Activated CD8-positive, alpha-beta memory T cell treated with anti-CD3 and anti-CD28 coated beads, Interleukin-2, amount 10 ng/mL, durations not matched to agents 7 days and 5 days (primary cell): Measurements from ENCODE around the gene SDC1. TPM values are rescaled to one million over a fixed set of nuclear protein-coding genes. Genes with fewer than 3 reads are reported as not detected.

Source experiments
- ATAC-seq: fragments of 150-1000 bp; cut with Tn5 transposase; one replicate; pipeline ENCODE4 v1.10.0; 2021; ENCODE audit warnings: moderate library complexity
- CTCF ChIA-PET: fragments of 350-600 bp; sonication (Branson Sonifier 250); formaldehyde crosslinking; loops from one replicate; lab custom pipeline; 2021; ENCODE audit warnings: antibody characterized with exemption; lab: Charles Lee
- DNase-seq: peaks from one replicate; pipeline ENCODE4 v3.0.0-alpha.2; 2020
- H3K27ac Mint-ChIP-seq: one replicate; pipeline ENCODE4 v1.8.0; 2021; ENCODE audit warnings: mild to moderate bottlenecking, mixed read lengths
- H3K27me3 Mint-ChIP-seq: one replicate; pipeline ENCODE4 v1.8.0; 2021; ENCODE audit warnings: mixed read lengths
- H3K36me3 Mint-ChIP-seq: one replicate; pipeline ENCODE4 v1.8.0; 2021; ENCODE audit warnings: mild to moderate bottlenecking, mixed read lengths
- H3K4me1 Mint-ChIP-seq: one replicate; pipeline ENCODE4 v1.8.0; 2021; ENCODE audit warnings: mixed read lengths
- H3K4me3 Mint-ChIP-seq: one replicate; pipeline ENCODE4 v1.8.0; 2021; ENCODE audit warnings: mild to moderate bottlenecking, moderate library complexity, mixed read lengths
- H3K9me3 Mint-ChIP-seq: one replicate; pipeline ENCODE4 v1.8.0; 2022; ENCODE audit warnings: low read depth, mixed read lengths
- total RNA-seq, 2 experiments: library from RNA; stranded (reverse); gene quantifications; one replicate each; pipeline ENCODE4 v1.2.3, GENCODE V29; 2021

The SDC1 gene
- total RNA-seq, 2 experiments from 2014 or later = 0.42 TPM; not detected in 1

DNA sequence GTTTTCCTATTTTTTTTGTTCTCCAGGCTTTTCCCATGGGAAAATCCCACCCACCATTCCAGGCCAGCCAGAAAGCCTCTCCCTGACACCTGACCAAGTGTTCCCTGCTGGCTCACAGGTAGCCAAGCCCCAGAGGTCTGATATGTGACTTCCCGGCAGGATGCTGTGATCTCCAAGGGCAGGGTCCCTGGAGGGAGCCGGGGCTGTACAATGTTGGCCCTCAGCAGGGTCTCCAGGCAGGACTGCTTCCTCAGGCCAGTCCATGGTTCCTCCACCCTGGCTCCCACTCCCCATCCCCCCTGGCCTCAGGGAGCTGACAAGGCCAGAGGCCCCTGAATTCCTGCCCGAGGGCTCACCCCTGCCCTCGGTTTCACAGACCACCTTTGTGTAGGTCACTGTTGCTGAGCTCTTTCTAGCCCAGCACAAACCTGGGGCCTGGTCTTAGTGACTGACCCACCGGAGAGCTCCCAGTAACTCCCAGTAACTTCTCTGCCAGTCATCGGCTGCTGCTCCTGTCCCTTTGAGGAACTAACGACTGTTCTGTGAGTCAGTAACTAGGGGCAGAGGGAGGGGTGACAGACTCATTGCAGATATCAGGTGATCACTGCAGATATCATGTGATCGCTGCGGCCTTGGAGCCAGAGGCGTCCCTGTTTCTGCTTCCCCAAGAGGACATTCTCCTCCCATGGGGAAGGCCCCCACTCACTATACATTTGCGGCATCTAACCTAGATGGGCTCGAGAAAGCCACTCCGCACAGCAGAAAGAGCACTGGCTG lies 38.7 kb downstream of the SDC1 start:
- Mint-ChIP-seq H3K4me1 (no peaks in the 10 kb centered on the region), H3K4me3 (no peak overlapping the region), H3K27me3 (peaks cover 3% of the 10 kb centered on the region), H3K27ac (no peak overlapping the region), H3K9me3 (no peaks in the 10 kb centered on the region), H3K36me3 (no peaks in the 10 kb centered on the region)
- DNase-seq = no peak
- CTCF ChIA-PET = no interaction called here
- ATAC-seq = no peak

DNA sequence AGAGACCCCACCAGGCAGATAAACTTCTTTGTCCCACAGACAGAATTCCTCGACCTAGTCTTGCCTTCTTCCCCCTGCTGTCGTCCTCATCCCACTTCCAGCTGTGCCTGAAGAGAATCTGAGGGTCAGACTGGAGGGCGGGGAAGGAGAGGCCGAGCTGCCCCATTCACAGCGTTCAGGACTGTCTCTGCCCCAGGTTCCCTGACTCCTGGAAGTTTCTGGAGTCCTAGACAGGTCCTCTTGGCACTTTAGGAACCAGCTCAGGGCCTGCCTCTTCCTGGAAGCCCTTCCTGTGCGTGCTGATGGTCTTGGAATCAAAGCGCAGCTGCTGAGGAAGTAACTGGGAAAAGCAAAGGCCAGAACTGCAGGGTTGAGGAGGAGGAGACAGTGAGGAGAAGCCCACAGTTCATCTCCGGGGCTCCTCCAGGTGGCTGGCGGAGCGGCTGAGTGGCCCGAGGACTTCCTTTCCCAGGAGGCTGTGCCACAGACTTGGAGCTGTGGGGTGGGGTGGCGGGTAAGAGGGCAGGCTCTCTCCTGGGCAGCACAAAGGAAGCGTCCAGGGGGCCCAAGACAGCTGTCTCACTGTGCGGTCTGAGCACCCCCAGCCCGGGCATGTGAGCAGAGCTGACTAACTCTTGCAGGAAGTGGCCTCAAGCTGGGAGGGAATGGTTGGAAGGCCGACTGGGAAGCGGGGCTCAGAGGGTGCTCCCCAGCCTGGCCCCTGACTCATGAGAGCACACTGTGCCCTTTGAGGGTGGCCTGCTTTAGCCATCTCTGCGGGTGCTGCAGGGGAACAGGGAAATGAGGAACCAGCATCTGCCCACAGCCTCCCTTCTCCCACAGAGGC lies 39.5 kb downstream of the SDC1 start:
- DNase-seq (no peak), ATAC-seq (no peak)
- H3K27me3 Mint-ChIP-seq = peaks cover 3% of the 10 kb centered on the region
- H3K9me3 Mint-ChIP-seq = no peaks in the 10 kb centered on the region
- H3K4me3 Mint-ChIP-seq = no peak overlapping the region
- CTCF ChIA-PET = no interaction called here
- H3K27ac Mint-ChIP-seq = no peak overlapping the region
- H3K4me1 Mint-ChIP-seq = no peaks in the 10 kb centered on the region
- H3K36me3 Mint-ChIP-seq = no peaks in the 10 kb centered on the region

DNA sequence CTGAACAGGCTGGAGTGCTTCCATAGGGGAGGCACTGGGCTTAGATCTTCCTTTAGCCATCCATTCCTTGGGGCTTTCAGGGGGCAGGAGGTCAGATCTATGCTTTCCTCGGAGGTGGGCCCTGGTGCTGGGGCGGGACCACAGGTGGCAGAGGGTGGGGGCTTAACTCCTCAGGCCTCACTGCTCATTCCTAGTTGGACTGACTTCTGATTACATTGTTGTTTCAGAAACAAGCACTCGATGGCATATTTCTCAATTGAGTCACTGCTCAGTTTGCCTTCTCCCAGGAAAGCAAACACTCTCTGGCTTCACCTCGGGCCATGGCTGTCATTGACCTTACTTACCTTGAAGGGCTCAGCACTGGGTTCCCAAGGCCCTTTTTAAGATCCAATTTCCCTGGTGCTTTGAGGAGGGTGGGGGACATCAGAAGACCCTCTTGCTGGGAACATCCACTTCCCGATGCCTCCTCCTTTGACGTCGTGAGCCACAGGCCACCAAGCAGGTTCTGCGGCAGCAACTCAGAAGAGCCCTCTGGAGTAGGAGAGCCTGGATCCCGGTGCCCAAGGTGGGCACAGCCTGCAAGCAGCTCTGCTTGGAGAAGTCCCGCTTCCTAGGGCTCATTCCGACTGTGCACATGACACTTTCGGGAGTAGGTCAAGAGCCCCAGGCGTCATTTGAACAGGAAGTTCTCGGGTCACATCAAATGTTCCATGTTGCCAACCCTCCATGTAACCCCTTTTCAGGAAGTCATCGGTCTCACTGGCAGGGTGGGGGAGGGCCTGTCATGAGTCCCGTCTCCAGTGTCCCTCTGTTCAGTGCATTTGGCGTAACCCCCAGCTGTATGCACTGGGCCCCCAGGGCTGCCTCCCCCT lies 40.6 kb downstream of the SDC1 start:
- peaks cover 3% of the 10 kb centered on the region for H3K27me3 Mint-ChIP-seq
- no peaks in the 10 kb centered on the region for H3K36me3 Mint-ChIP-seq
- H3K9me3 Mint-ChIP-seq = no peaks in the 10 kb centered on the region
- ATAC-seq (no peak), DNase-seq (no peak)
- CTCF ChIA-PET = no interaction called here
- H3K4me3 Mint-ChIP-seq = no peak overlapping the region
- H3K4me1 Mint-ChIP-seq = no peaks in the 10 kb centered on the region
- H3K27ac Mint-ChIP-seq = no peak overlapping the region

DNA sequence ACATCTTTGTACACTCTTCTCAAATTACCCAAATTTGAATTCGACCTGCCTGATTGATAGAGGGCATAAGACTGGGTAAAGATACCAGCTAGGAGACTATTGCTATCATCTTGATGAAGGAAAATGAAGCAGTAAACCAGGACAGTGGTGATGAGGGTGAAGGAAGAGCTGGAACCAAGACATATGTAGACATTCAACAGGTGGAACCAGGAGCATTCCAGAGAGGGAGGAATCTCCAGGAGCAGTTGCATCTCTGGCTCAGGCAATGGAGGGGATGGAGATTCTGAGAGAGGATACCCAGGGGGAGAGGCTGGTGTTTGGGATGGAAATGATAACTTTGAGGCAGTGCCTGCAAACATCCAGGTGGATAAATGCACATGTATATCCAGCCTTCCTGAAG lies 41.6 kb downstream of the SDC1 start:
- Mint-ChIP-seq H3K27me3 (peaks cover 3% of the 10 kb centered on the region), H3K36me3 (no peaks in the 10 kb centered on the region), H3K27ac (no peak overlapping the region), H3K4me1 (no peaks in the 10 kb centered on the region), H3K9me3 (no peaks in the 10 kb centered on the region), H3K4me3 (no peak overlapping the region)
- CTCF ChIA-PET = no interaction called here
- ATAC-seq (no peak), DNase-seq (no peak)

DNA sequence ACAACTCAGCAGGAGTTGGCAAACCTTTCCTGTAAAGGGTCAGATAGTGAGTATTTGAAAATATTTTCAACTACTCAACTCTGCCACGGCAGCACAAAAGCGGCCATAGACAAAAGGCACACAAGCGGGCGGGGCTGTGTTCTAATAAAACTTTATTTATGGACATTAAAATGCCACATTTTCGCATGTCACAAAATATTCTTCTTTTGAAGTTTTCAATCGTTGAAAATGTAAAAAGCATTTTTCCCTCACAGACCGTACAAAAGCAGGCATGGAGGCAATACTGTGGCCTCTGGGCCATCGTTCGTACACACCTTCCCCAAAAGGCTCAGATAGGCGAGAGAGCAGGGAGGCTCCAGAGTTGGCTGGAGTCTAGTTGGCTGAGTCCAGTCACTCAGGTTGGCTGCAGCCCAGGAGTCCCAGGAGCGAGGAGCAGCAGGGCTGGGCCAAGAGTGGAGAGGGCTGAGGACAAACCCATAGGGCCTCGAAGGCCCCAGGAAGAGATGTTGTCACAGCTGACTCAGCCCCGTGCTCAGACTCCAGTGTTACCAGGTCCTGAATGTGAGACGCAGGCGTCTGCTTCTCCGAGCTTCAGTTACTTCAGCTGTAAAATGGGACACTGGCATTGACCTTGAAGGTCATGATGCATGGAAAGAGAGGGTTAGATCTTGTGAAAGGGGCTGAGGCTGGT lies 42.5 kb downstream of the SDC1 start:
- ATAC-seq = no peak
- DNase-seq = no peak

DNA sequence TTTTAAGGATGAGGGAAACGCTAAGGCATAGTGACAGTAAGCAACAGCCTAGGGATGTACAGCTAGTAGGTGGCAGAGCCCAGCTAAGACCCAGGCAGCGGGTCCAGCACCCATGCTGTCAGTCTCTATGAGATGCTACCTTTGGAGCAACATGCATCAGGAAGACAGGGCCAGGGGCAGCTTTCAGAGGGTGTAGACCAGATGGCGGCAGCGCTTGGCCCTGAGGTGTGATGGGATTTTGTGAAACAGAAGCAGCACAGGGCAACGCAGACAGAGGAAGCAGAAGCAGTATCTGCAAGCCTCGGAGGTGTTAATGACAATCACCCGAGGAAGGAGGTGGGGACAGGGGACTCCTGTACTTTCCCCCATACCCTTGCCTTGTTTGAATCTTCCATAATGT lies 43.2 kb downstream of the SDC1 start:
- CTCF ChIA-PET = no interaction called here
- H3K9me3 Mint-ChIP-seq = no peaks in the 10 kb centered on the region
- ATAC-seq (no peak), DNase-seq (no peak)
- H3K36me3 Mint-ChIP-seq = no peaks in the 10 kb centered on the region
- no peak overlapping the region for H3K4me3 Mint-ChIP-seq
- H3K27me3 Mint-ChIP-seq = peaks cover 3% of the 10 kb centered on the region
- no peaks in the 10 kb centered on the region for H3K4me1 Mint-ChIP-seq
- no peak overlapping the region for H3K27ac Mint-ChIP-seq

More for the DNA sequence above, 42.5 kb downstream of the SDC1 start:
- Mint-ChIP-seq H3K4me1 (no peaks in the 10 kb centered on the region), H3K27ac (no peak overlapping the region), H3K9me3 (no peaks in the 10 kb centered on the region), H3K27me3 (peaks cover 3% of the 10 kb centered on the region), H3K36me3 (no peaks in the 10 kb centered on the region), H3K4me3 (no peak overlapping the region)
- CTCF ChIA-PET = no interaction called here

DNA sequence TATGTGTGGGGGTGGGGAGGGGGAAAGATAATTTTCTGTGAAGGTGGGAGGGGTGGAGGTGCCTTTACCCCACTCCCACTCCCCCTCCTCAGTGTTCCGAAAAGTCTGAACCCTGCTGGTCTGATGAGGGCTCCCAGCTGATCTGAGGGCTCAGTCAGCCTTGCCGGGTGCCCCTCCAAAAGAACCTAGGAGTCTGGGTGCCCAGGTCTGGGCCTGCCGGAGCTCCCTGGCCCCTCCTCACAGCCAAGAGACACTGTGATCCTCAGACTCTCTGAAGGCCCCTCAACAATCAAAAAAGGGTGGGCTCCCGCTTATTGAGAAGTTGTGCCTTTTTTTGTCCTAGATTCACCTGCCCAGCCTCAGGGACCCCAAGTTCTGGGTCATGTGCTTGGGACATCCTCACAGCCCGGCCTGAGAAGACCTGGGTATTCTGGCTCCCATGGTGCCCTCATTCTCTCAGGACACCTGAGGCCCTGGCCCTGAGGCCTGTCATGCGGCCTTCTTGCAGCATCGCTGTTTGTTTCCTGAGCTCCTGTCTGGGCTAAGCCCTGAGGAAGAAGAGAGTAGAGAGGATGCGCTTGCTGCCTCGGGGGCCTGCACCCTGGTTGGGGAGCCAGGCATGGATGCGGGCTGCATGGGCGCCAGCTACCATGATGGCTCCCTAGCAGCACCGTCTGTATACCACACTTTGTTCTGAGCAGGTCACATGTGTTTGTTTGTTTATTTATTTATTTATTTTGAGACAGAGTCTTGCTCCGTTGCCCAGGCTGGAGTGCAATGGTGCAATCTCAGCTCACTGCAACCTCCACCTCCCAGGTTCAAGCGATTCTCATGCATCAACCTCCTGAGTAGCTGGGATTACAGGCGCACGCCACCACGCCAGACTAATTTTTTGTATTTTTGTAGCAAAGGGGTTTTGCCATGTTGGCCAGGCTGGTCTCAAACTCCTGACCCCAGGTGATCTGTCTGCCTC lies 44.0 kb downstream of the SDC1 start:
- CTCF ChIA-PET = no interaction called here
- H3K27me3 Mint-ChIP-seq = peaks cover 4% of the 10 kb centered on the region

DNA sequence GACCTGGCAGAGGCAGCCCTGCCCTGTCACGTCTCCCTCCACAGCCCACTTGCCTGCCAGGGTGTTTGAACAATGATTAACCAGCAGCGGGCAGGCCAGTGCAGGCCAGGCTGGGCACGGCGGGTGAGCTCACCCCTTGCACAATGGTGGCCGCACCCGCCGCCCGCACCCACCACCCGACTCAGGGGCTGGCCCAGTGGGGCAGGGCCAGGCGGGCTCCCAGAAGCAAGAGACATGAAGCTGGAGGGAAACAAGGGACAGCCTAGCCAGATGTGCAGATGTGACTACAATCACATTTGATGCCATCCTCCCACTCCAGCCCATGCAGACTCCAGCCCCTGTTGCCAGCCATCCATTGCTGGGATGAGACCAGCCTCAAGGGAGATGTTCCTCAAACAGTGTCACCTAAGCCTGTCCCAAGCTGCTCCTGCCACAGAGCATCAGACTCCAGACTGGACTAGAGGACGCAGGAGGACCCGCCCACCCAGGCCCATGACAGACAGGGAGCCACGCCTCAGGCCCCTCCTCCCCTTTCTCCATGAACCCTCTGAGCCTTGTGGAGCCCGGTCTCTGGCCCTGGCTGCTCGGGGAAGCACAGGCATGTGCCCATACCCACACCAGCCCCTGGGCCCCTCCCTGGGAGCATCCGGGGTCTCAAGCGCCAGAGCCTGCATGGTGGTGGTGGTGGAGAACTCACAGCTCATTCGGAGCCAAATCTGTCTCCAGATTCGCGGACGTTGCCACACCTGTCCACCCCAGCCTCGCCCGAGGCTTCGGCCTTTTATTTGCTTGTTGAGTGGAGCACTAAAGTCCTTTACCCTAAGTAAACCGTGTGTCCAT lies 45.0 kb downstream of the SDC1 start:
- H3K36me3 Mint-ChIP-seq = no peaks in the 10 kb centered on the region
- H3K4me3 Mint-ChIP-seq = no peak overlapping the region
- H3K9me3 Mint-ChIP-seq = no peaks in the 10 kb centered on the region
- peaks cover 6% of the 10 kb centered on the region for H3K27me3 Mint-ChIP-seq
- CTCF ChIA-PET = no interaction called here
- H3K27ac Mint-ChIP-seq = no peak overlapping the region
- no peaks in the 10 kb centered on the region for H3K4me1 Mint-ChIP-seq
- ATAC-seq (no peak), DNase-seq (no peak)

More for the DNA sequence above, 44.0 kb downstream of the SDC1 start:
- Mint-ChIP-seq H3K9me3 (no peaks in the 10 kb centered on the region), H3K36me3 (no peaks in the 10 kb centered on the region), H3K4me1 (no peaks in the 10 kb centered on the region), H3K27ac (no peak overlapping the region), H3K4me3 (no peak overlapping the region)
- ATAC-seq (no peak), DNase-seq (no peak)

DNA sequence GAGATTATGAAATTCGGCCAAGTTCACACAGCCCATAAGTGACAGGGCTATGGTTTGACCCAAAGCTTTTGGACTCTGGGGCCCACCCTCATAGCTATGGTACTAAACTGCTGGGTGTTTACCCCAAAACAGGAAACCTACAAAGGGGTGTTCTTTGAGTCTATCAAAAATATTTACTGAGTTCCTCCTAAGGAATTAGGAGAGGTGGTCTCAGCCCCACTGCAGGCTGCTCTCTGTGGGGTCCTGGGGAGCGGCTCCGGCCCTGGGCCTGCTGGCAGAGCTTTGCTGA lies 45.5 kb downstream of the SDC1 start:
- Mint-ChIP-seq H3K4me1 (no peaks in the 10 kb centered on the region), H3K27me3 (peaks cover 8% of the 10 kb centered on the region), H3K27ac (no peak overlapping the region), H3K4me3 (no peak overlapping the region), H3K36me3 (no peaks in the 10 kb centered on the region), H3K9me3 (no peaks in the 10 kb centered on the region)
- CTCF ChIA-PET = no interaction called here
- DNase-seq (no peak), ATAC-seq (no peak)

DNA sequence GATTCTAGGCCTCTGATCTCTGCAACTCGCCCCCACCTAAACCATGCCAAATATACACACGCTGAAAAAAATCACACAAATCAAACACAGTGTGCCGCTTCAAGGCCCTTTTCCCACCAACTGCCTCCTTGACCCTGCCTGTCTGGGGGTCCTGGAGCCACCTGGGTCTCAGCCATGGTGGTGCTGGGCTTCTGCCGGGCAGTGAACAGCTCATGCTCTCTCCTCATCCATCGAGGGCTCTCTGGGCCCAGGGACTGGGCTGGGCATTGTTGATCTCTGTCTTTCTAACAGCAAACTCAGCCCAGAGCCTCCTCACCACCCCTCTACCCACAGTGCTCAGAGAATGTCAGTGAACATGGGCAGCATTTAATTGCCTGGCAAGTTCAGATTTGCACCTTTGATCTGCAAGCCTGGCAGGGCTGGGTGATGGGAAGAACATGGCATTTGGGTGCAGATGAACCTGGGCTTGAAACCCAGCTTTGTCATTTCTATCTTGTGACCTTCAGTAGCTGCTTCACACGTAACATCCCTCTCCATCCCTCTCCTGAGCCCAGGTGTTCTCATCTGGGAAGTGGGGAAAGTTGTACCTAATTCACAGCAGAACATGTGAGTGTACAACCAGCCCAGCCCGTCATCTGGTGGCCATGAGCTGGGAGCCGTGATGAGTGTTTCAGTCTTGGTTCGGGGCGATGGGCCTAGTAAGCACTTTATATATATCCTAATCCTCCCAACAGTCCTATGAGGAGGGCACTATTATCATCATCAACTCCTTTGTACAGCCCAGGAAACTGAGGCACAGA lies 46.1 kb downstream of the SDC1 start:
- H3K4me1 Mint-ChIP-seq = no peaks in the 10 kb centered on the region

DNA sequence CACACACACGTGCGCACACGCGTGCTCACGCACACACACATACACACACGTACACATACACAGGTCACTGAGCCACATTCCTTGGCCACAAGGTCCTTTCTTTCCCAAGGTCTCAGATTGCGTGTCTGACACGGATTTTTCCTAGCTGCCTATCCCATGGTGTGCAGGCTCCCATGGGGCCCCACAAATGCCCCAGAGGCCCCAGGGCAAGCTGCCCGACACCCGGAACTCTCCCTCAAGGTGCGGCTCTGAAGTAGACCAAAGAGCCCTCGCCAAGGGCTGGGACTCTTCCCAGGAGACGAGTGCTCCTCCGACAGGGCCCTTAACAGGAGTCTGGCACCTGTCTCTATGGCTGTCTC lies 46.7 kb downstream of the SDC1 start:
- Mint-ChIP-seq H3K27ac (no peak overlapping the region), H3K4me3 (no peak overlapping the region), H3K9me3 (no peaks in the 10 kb centered on the region), H3K36me3 (no peaks in the 10 kb centered on the region), H3K4me1 (no peaks in the 10 kb centered on the region), H3K27me3 (peaks cover 7% of the 10 kb centered on the region)
- CTCF ChIA-PET = no interaction called here
- no peak for ATAC-seq
- DNase-seq = no peak

More for the DNA sequence above, 46.1 kb downstream of the SDC1 start:
- CTCF ChIA-PET = no interaction called here
- H3K27ac Mint-ChIP-seq = no peak overlapping the region
- no peaks in the 10 kb centered on the region for H3K36me3 Mint-ChIP-seq
- H3K4me3 Mint-ChIP-seq = no peak overlapping the region
- H3K27me3 Mint-ChIP-seq = peaks cover 9% of the 10 kb centered on the region
- DNase-seq (no peak), ATAC-seq (no peak)
- H3K9me3 Mint-ChIP-seq = no peaks in the 10 kb centered on the region
